A549 treated with AZD9567 at 1 μM for 4 hours (cell line): Measurements from ENCODE around the gene CTIF. TPM values are rescaled to one million over a fixed set of nuclear protein-coding genes. Genes with fewer than 3 reads are reported as not detected.

Experiments
- total RNA-seq: library from RNA; stranded (reverse); fragments of 200-300 nt; extraction: Qiagen RNA extraction; gene quantifications from 5 replicates; pipeline ENCODE4 v1.2.3, GENCODE V29; 2022; ENCODE audit not compliant: insufficient read depth

Gene CTIF
- total RNA-seq, result 8.1 to 16.2 TPM (median 12.2 TPM) in 5 replicates

GRCh38 chr18:48538531-48539405 lies at the start of gene CTIF:
Gene CTIF (plus strand): TSS chr18:48539031. CDS start chr18:48619566, 80,535 bp downstream.

Other genes with a start within 250 kb of the CTIF start
- gene ZBTB7C, start 129.6 kb upstream of the CTIF start, total RNA-seq, result 0.06 to 0.14 TPM (median 0.10 TPM) in 4 of 5 replicates, not detected in the other